ENCODE data around the gene FMNL3.

DNA sequence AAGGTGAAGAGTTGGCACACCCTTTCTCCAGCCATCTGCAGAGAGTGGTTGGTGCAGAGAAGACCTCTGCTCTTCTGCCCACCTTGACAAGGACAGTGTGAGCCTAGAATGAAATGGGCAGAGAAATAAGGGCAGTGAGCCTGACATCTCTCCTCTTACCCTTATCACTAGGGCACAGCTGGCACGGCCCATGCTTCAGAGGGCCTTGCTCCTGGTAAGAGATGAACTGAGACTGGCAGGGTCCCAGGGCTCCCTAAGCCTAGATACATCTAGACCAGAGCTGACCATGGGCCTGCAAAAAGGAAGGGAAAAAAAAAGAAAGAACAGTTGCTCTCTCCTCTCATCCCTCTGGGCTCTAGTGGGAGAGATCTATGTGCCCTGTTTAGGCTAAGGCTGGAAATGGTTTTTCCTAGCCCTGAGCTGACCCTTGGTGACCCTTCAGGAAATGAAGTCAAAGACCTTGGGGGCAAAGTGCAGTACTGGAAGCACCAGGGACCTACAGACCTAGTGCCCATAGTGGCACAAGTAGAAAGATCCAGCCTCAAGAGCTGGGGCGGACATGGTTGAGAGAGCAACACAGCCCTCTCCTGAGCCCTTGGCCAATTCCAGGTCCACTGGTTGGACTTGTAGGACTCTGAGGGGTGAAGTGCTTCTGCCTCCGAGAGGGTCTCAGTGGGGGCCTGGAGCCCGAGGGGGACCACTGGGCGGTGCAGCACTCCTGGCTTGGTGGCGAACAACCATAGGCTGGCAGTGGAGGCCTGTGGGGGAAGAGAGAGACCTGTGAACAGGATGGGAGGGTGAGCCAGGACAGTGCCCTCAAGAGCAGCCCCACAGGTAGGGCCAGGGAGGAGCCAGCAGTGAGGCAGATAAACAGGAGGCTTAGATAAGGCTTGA, 61.8 kb downstream of the FMNL3 start:
- TF ChIP-seq, protein P1, sequence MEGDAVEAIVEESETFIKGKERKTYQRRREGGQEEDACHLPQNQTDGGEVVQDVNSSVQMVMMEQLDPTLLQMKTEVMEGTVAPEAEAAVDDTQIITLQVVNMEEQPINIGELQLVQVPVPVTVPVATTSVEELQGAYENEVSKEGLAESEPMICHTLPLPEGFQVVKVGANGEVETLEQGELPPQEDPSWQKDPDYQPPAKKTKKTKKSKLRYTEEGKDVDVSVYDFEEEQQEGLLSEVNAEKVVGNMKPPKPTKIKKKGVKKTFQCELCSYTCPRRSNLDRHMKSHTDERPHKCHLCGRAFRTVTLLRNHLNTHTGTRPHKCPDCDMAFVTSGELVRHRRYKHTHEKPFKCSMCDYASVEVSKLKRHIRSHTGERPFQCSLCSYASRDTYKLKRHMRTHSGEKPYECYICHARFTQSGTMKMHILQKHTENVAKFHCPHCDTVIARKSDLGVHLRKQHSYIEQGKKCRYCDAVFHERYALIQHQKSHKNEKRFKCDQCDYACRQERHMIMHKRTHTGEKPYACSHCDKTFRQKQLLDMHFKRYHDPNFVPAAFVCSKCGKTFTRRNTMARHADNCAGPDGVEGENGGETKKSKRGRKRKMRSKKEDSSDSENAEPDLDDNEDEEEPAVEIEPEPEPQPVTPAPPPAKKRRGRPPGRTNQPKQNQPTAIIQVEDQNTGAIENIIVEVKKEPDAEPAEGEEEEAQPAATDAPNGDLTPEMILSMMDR (IDR thresholded peaks at IDR 0.05) = no peak
- no peak for TF ChIP-seq POLR2A (IDR thresholded peaks at IDR 0.05)

Measured in right lobe of liver (tissue), 4 donors.